ENCODE data around the gene VSIG8. TPM values are rescaled to one million over a fixed set of nuclear protein-coding genes. Genes with fewer than 3 reads are reported as not detected.

Gene VSIG8
- total RNA-seq, 1 experiment from 2014 or later: not detected

- TF ChIP-seq ARID4B (CRISPR knock-in tag; IDR thresholded peaks at IDR 0.05; ENCODE audit: borderline replicate concordance) (no peak), MLX (CRISPR knock-in tag; IDR thresholded peaks at IDR 0.05) (no peak)
Measured at GRCh38 chr1:159864262-159864661, 1.8 kb upstream of the VSIG8 start (continued).

GRCh38 chr1:159862031-159862430, 426 bp downstream of the VSIG8 start:
- no peaks in the 10 kb centered on the region for H3K9me3 Mint-ChIP-seq
- no peak overlapping the region for H3K27ac Mint-ChIP-seq
- H3K27me3 Mint-ChIP-seq (ENCODE audit: low read depth): peaks cover 7% of the 10 kb centered on the region; the same call in 1 of the 2 replicates
- CTCF ChIA-PET: interaction anchor here (0.9 to 2.5 kb wide), 5 partner anchors 11 to 72 kb away, joined by 3 to 8 read pairs (median 4); no protein-coding TSS in a partner anchor
- no peak overlapping the region for H3K4me3 Mint-ChIP-seq
- ATAC-seq (no peak), DNase-seq (ENCODE audit: low spot score) (no peak)
- H3K36me3 Mint-ChIP-seq: no peaks in the 10 kb centered on the region
- H3K4me1 Mint-ChIP-seq: peaks cover 2% of the 10 kb centered on the region; the same call in 1 of the 2 replicates
- POLR2A ChIA-PET: no interaction called here
- TF ChIP-seq NR2C2 (CRISPR knock-in tag; IDR thresholded peaks at IDR 0.05): no peak
- TF ChIP-seq AFF4 (CRISPR knock-in tag; IDR thresholded peaks at IDR 0.05; ENCODE audit: borderline replicate concordance): no peak
- TF ChIP-seq TCF7 (CRISPR knock-in tag; IDR thresholded peaks at IDR 0.05; ENCODE audit: low read depth): no peak
- TF ChIP-seq USF2 (CRISPR knock-in tag; IDR thresholded peaks at IDR 0.05): no peak
- no peak for TF ChIP-seq ZNF512 (CRISPR knock-in tag; IDR thresholded peaks at IDR 0.05; ENCODE audit: borderline replicate concordance)
- TF ChIP-seq ZNF532 (CRISPR knock-in tag; IDR thresholded peaks at IDR 0.05; ENCODE audit: borderline replicate concordance): no peak
- TF ChIP-seq ZBTB43 (CRISPR knock-in tag; IDR thresholded peaks at IDR 0.05): no peak
- TF ChIP-seq CBFB (CRISPR knock-in tag; IDR thresholded peaks at IDR 0.05; ENCODE audit: low read depth): no peak
- TF ChIP-seq SOX15 (CRISPR knock-in tag; IDR thresholded peaks at IDR 0.05): no peak
- TF ChIP-seq OVOL2 (CRISPR knock-in tag; IDR thresholded peaks at IDR 0.05; ENCODE audit: borderline replicate concordance): no peak
- no peak for TF ChIP-seq PRDM15 (CRISPR knock-in tag; IDR thresholded peaks at IDR 0.05)
- no peak for TF ChIP-seq TEAD4 (CRISPR knock-in tag; IDR thresholded peaks at IDR 0.05)
